Neural progenitor cell (in vitro differentiated cells): Measurements from ENCODE around the gene EXOC7.

Source experiments
- EZH2 ChIP-seq: fragments of 200-600 bp; sonication (generic); IDR thresholded peaks from 2 replicates; pipeline ENCODE4 v1.6.1; 2017; ENCODE audit warnings: antibody characterized with exemption, mild to moderate bottlenecking, moderate library complexity
- EZH2phosphoT487 ChIP-seq: fragments of 200-600 bp; sonication (generic); IDR thresholded peaks from 2 replicates; pipeline ENCODE4 v1.6.1; 2017; ENCODE audit warnings: antibody characterized with exemption
- TF ChIP-seq, protein P1 (sequence below): fragments of 200-600 bp; sonication (generic); IDR thresholded peaks from 2 replicates; pipeline ENCODE4 v1.5.1; 2017; ENCODE audit warnings: antibody characterized with exemption, mild to moderate bottlenecking

DNA sequence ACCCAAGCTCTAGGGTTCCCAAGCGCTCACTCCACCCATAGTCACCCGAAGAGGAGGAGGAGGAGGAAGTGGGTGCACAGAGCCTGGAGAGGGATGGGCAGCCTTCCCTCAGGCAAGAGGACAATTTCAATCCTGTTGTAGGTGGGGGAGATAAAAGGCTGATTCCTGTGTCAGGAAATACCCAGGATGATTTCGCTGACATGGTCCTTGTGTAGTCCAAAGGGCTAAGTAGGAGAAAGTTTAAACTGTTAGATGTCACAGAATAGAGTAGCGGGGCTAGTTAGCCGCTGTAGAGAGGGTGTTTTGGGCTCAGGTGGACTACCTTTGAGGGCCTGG is 1.3 kb upstream of the EXOC7 start:
- TF ChIP-seq, protein P1, sequence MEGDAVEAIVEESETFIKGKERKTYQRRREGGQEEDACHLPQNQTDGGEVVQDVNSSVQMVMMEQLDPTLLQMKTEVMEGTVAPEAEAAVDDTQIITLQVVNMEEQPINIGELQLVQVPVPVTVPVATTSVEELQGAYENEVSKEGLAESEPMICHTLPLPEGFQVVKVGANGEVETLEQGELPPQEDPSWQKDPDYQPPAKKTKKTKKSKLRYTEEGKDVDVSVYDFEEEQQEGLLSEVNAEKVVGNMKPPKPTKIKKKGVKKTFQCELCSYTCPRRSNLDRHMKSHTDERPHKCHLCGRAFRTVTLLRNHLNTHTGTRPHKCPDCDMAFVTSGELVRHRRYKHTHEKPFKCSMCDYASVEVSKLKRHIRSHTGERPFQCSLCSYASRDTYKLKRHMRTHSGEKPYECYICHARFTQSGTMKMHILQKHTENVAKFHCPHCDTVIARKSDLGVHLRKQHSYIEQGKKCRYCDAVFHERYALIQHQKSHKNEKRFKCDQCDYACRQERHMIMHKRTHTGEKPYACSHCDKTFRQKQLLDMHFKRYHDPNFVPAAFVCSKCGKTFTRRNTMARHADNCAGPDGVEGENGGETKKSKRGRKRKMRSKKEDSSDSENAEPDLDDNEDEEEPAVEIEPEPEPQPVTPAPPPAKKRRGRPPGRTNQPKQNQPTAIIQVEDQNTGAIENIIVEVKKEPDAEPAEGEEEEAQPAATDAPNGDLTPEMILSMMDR = no peak
- TF ChIP-seq EZH2phosphoT487 = no peak
- no peak for TF ChIP-seq EZH2
